RWPE2 (cell line): ENCODE results near the gene MSL3B.

Experiments
- ATAC-seq: fragments of 200-7000 bp; cut with Tn5 transposase; 3 replicates; pipeline ENCODE4 v1.9.1; 2021; ENCODE audit warnings: low read depth
- DNase-seq: peaks from one replicate; pipeline ENCODE4 v3.0.0-alpha.2; 2020; ENCODE audit warnings: low spot score
- H3K27ac ChIP-seq: fragments of 450-650 bp; 2 replicates; pipeline ENCODE4 v1.5.1; 2017; ENCODE audit warnings: mild to moderate bottlenecking; ENCODE audit not compliant: poor library complexity, severe bottlenecking
- H3K27me3 ChIP-seq: fragments of 250-450 bp; sonication (Bioruptor Pico); 2 replicates; pipeline ENCODE4 v1.5.1; 2021; ENCODE audit warnings: mild to moderate bottlenecking, moderate library complexity; ENCODE audit not compliant: insufficient read depth, poor library complexity, severe bottlenecking
- H3K36me3 ChIP-seq: fragments of 250-450 bp; sonication (Bioruptor Pico); 2 replicates; pipeline ENCODE4 v1.5.1; 2020; ENCODE audit warnings: low read depth, mild to moderate bottlenecking, moderate library complexity
- H3K4me1 ChIP-seq: fragments of 250-450 bp; sonication (Bioruptor Pico); 2 replicates; pipeline ENCODE4 v1.5.1; 2021; ENCODE audit warnings: mild to moderate bottlenecking, moderate library complexity; ENCODE audit not compliant: insufficient read depth, poor library complexity, severe bottlenecking
- H3K4me3 ChIP-seq: fragments of 250-450 bp; sonication (Bioruptor Pico); 2 replicates; pipeline ENCODE4 v1.5.1; 2021; ENCODE audit warnings: mild to moderate bottlenecking, moderate library complexity; ENCODE audit not compliant: severe bottlenecking
- H3K9me3 ChIP-seq: fragments of 250-450 bp; sonication (Bioruptor Pico); 2 replicates; pipeline ENCODE4 v1.5.1; 2021; ENCODE audit warnings: mild to moderate bottlenecking, moderate library complexity; ENCODE audit not compliant: severe bottlenecking
- TF ChIP-seq, protein P1 (sequence below): fragments of 450-650 bp; IDR thresholded peaks from one replicate; pipeline ENCODE4 v1.5.1; 2017; ENCODE audit warnings: mild to moderate bottlenecking, moderate library complexity; ENCODE audit not compliant: poor library complexity, severe bottlenecking

Gene MSL3B

DNA sequence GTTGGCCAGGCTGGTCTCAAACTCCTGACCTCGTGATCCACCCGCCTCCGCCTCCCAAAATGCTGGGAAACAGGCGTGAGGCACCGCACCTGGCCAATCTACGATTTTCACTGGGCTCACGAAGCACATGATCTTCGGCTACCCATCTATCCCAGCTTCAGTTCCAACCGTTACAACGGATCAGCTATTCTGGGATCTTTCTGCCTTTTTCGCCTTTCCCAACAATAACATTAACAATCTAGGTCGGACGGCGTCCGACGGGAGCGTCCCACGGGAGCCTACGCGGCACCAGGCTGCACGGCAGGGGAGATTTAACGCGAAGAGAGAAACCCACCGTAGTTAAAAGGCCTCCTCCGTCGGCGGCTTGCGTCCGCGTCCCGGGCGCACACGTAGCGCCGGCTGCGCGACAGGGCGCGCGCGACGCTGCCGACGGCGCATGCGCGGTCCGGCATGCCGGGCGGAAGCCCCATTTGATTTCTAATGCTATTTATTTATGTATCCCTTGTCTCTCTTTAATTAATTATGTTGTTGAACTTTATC is at the start of gene MSL3B:
TSS of gene MSL3B (minus strand) at position 394 of the 540 bp plus-strand sequence.
- Histone ChIP-seq H3K27ac (peak within 1 kb of the TSS; percentile 35), H3K9me3 (peaks cover 3% of the 10 kb centered on the region), H3K4me3 (peak within 1 kb of the TSS; percentile 46), H3K36me3 (peaks cover 35% of the 10 kb centered on the region), H3K4me1 (peaks cover 3% of the 10 kb centered on the region), H3K27me3 (peaks cover 2% of the 10 kb centered on the region)
- ATAC-seq: peak; percentile 72
- DNase-seq: no peak
- TF ChIP-seq, protein P1, sequence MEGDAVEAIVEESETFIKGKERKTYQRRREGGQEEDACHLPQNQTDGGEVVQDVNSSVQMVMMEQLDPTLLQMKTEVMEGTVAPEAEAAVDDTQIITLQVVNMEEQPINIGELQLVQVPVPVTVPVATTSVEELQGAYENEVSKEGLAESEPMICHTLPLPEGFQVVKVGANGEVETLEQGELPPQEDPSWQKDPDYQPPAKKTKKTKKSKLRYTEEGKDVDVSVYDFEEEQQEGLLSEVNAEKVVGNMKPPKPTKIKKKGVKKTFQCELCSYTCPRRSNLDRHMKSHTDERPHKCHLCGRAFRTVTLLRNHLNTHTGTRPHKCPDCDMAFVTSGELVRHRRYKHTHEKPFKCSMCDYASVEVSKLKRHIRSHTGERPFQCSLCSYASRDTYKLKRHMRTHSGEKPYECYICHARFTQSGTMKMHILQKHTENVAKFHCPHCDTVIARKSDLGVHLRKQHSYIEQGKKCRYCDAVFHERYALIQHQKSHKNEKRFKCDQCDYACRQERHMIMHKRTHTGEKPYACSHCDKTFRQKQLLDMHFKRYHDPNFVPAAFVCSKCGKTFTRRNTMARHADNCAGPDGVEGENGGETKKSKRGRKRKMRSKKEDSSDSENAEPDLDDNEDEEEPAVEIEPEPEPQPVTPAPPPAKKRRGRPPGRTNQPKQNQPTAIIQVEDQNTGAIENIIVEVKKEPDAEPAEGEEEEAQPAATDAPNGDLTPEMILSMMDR: no peak

DNA sequence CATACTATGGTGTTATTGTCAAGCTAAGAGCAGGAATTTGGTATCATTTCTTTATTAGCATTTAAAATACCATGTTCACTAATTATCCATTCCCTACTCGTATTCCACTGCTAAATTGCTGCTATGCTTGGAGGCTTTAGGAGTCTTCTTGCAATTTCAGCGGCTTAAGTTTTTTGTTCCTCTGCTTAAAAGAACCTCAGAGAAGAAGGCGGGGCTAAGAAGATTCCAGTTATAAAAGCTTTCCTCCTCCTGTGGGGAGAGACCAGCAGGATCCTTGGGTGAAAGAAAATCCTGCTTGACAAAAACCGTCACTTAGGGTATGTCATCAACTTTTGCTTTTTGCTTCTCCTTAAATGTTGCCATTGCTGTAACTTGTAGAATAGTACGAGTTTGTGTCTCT is 48.9 kb upstream of the MSL3B start, which contains the start of gene TRPM8:
TSS of gene TRPM8 (plus strand) at position 258 of the 400 bp plus-strand sequence. CDS start 9,165 bp downstream, outside the sequence.
- no peak within 1 kb of the TSS for H3K27ac ChIP-seq
- H3K9me3 ChIP-seq: no peaks in the 10 kb centered on the region
- ATAC-seq: no peak
- H3K27me3 ChIP-seq: no peaks in the 10 kb centered on the region
- DNase-seq: no peak
- H3K4me1 ChIP-seq: no peaks in the 10 kb centered on the region
- no peaks in the 10 kb centered on the region for H3K36me3 ChIP-seq
- no peak within 1 kb of the TSS for H3K4me3 ChIP-seq
- TF ChIP-seq, protein P1: no peak

DNA sequence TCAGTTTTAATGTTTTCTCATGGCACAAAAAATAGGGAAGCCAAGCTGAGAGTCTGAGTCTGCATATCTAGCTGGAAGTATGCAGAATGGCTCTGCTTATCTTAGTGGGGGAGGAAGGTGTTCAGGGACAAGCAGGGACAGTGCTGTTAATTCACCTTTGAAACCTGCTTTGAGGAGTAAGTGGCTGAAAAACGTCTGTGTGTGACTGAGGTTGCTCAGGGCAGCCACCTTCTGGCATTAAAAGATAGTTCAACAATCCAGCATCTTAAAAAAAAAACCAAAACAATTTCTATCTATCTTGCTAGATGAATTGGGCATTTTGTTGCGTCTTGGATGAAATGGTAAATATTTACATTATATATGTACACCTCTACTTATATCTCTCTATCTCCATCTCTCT is 46.9 kb upstream of the MSL3B start:
- Histone ChIP-seq H3K27me3 (no peaks in the 10 kb centered on the region), H3K4me3 (no peak overlapping the region), H3K4me1 (no peaks in the 10 kb centered on the region), H3K27ac (no peak overlapping the region), H3K36me3 (no peaks in the 10 kb centered on the region), H3K9me3 (no peaks in the 10 kb centered on the region)
- TF ChIP-seq, protein P1: peak; percentile 49
- ATAC-seq: no peak
- DNase-seq: no peak

DNA sequence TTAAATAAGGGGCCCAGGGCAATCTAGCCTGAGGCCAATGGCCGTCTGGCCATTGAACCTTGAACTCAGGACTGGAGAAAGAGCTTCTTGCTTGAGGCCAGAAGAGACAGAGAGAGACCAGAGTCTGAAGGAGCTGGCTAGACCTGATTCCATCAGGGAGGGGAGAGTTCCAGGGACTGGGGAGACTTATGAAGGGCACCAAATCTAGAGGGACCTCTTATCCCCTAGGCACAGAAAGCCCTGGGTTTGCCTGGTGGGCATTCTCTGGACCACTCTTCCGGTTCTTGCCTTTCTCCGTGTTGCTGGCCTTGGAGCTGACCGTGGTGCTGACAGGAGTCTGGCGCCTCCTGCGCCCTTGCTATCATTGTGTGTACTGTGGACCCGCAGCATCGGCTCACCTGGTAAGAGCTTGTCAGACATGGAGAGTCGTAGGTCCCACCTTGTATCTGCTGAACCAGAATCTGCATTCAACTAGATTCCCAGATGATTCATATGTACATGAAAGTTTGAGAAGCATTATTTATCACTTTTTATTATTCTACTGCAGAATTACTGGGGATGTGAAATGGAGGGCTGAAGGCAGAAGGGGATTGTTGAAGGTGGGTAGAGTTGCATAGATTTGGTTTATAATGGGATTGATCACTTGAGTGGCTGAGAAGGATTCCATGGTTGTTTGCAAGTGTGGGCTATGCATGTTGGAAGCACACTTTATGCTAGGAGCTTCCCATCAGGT is 44.7 kb upstream of the MSL3B start:
- Histone ChIP-seq H3K36me3 (no peaks in the 10 kb centered on the region), H3K4me1 (no peaks in the 10 kb centered on the region), H3K9me3 (no peaks in the 10 kb centered on the region), H3K4me3 (no peak overlapping the region), H3K27ac (no peak overlapping the region), H3K27me3 (no peaks in the 10 kb centered on the region)
- DNase-seq: no peak
- TF ChIP-seq, protein P1: no peak
- ATAC-seq: peak; percentile 48; the same call in 1 of the 3 replicates

DNA sequence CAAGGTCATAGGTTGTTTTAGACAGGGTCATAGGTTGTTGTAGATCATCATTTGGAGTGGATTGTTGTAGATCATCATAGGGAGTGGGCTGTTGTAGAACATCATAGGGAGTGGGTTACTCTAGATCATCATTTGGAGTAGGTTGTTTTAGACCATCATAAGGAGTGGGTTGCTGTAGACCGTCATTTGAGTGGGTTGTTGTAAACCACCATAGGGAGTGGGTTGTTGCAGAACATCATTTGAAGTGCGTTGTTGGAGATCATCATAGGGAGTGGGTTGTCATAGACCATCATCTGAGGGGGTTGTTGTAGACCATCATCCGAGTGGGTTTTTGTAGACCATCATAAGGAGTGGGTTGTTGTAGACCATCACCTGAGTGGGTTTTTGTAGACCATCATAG is 39.4 kb upstream of the MSL3B start:
- Histone ChIP-seq H3K9me3 (no peaks in the 10 kb centered on the region), H3K27me3 (no peaks in the 10 kb centered on the region), H3K4me3 (no peak overlapping the region), H3K36me3 (no peaks in the 10 kb centered on the region), H3K4me1 (no peaks in the 10 kb centered on the region), H3K27ac (no peak overlapping the region)
- TF ChIP-seq, protein P1: no peak
- no peak for ATAC-seq
- no peak for DNase-seq
